ENCODE results near the gene DOCK3.

DNA sequence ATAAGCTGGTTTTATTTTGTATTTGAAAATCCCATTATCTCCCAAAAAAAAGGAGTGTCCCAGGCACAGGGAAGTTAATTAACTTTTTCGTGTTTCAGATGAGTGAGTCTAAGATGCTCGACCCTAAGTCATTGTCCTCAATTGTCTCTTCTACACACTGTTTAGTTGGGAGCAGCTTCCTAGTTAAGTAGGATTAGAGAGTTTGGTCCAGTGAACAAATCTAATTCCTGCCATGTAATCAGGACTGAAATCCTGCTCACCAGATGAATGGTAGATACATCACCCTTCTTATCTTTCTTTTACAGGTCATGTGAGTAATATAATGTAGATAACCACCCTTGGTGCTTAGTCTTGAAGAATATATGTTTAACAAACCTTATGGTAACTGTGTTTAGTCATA lies 481.4 kb downstream of the DOCK3 start:
- TF ChIP-seq, protein P1, sequence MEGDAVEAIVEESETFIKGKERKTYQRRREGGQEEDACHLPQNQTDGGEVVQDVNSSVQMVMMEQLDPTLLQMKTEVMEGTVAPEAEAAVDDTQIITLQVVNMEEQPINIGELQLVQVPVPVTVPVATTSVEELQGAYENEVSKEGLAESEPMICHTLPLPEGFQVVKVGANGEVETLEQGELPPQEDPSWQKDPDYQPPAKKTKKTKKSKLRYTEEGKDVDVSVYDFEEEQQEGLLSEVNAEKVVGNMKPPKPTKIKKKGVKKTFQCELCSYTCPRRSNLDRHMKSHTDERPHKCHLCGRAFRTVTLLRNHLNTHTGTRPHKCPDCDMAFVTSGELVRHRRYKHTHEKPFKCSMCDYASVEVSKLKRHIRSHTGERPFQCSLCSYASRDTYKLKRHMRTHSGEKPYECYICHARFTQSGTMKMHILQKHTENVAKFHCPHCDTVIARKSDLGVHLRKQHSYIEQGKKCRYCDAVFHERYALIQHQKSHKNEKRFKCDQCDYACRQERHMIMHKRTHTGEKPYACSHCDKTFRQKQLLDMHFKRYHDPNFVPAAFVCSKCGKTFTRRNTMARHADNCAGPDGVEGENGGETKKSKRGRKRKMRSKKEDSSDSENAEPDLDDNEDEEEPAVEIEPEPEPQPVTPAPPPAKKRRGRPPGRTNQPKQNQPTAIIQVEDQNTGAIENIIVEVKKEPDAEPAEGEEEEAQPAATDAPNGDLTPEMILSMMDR (IDR thresholded peaks at IDR 0.05; ENCODE audit: low read depth, low read length, poor library complexity, severe bottlenecking): no peak
- TF ChIP-seq EZH2phosphoT487 (IDR thresholded peaks at IDR 0.05; ENCODE audit: borderline replicate concordance, low read length): no peak

Data from DOHH2 (cell line).